Measurements from ENCODE around the gene DMPK. TPM values are rescaled to one million over a fixed set of nuclear protein-coding genes. Genes with fewer than 3 reads are reported as not detected.
A peak's percentile ranks its signal among the peaks of the same experiment; 100 is the strongest.

Gene DMPK
- total RNA-seq, 4 donors from 2014 or later = 19.1 to 237 (median 69.2) TPM

DNA sequence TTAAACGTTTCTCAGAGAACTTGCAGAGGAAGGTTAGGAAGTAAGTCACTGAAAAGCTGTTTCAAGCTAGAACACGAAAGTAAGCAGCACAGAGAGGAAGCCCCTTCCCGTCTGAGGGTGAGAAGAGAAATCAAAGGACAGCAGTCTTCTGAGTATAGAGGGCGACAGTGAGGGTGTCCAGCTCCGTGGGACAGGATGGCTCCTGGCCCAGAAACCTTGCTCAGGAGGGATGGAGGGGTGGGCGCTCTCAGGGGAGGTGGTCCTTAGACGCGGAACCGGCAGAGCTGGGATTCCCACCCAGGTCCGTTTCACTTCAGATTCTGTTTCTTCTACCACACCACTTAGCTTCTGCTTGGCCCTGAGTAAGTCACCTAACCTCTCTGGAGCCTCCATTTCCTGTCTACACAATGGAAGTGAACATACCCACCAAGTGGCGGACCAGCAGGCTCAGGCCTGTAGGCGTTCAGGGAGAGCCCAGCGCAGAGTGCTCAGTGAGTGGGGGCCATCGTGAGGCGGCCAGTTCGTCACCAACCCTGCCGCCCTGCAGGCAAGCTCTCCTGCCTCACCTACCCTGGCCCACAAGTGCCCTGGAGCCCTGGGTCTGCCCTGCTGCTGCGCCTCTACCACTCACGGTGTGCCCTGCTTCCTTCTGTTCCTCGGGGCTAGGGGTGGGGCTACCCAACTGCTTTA, 38.3 kb upstream of the DMPK start:
- WGBS, 2 donors (ENCODE audit: low coverage in 1 of 2) = 77 to 83% methylated on average over 11 to 19 of the region's 20 CpGs
- peaks cover 0 to 6% (median under 1%) of the 10 kb centered on the region in 4 donors for H3K36me3 ChIP-seq
- H3K4me1 ChIP-seq = peaks cover 0 to 13% (median under 1%) of the 10 kb centered on the region in 4 donors
- no peak overlapping the region for H3K4me3 ChIP-seq
- no peaks in the 10 kb centered on the region for H3K9me3 ChIP-seq
- H3K27me3 ChIP-seq = no peaks in the 10 kb centered on the region
- TF ChIP-seq, protein P1, sequence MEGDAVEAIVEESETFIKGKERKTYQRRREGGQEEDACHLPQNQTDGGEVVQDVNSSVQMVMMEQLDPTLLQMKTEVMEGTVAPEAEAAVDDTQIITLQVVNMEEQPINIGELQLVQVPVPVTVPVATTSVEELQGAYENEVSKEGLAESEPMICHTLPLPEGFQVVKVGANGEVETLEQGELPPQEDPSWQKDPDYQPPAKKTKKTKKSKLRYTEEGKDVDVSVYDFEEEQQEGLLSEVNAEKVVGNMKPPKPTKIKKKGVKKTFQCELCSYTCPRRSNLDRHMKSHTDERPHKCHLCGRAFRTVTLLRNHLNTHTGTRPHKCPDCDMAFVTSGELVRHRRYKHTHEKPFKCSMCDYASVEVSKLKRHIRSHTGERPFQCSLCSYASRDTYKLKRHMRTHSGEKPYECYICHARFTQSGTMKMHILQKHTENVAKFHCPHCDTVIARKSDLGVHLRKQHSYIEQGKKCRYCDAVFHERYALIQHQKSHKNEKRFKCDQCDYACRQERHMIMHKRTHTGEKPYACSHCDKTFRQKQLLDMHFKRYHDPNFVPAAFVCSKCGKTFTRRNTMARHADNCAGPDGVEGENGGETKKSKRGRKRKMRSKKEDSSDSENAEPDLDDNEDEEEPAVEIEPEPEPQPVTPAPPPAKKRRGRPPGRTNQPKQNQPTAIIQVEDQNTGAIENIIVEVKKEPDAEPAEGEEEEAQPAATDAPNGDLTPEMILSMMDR (IDR thresholded peaks at IDR 0.05) = no peak
- no peak for TF ChIP-seq POLR2AphosphoS5 (IDR thresholded peaks at IDR 0.05)
- no peak for TF ChIP-seq EP300 (IDR thresholded peaks at IDR 0.05; ENCODE audit: low read depth)
- no peak for TF ChIP-seq POLR2A (IDR thresholded peaks at IDR 0.05)
- DNase-seq = no peak
- H3K27ac ChIP-seq = no peak overlapping the region
- intact Hi-C loops (cut with DNase I; ENCODE audit: low total_unique reads) = no loop called here
- in situ Hi-C loops (cut with MboI; ENCODE audit: low pct_ligation_motif_present in 1 of 4, low pct_unique_long_range_greater_than_20kb in 1 of 4, low sequenced_read_pairs in 3 of 4) = no loop called here

DNA sequence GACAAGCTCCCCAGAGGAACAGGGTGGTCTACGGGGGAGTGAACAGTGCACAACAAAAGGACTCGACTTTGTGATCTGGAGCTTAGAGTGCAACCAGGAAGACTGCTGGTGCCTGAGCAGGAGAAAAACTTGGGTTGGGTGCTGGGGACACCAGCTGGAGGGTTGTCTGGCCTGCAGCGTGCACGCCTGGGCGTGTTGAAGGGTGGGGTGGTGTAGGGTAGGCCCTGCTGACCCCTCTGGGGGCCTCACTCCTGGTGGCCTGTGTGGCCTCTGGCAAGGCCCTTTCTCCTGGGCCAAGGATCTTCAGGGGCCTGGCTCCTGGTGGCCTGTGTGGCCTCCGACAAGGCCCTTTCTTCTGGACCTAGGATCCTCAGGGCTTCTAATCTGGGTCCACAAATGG, 37.5 kb upstream of the DMPK start:
- no peak for DNase-seq
- no peaks in the 10 kb centered on the region for H3K27me3 ChIP-seq
- H3K9me3 ChIP-seq = no peaks in the 10 kb centered on the region
- peaks cover 0 to 20% (median 4%) of the 10 kb centered on the region in 4 donors for H3K4me1 ChIP-seq
- TF ChIP-seq POLR2AphosphoS5 (IDR thresholded peaks at IDR 0.05) (no peak), POLR2A (IDR thresholded peaks at IDR 0.05) (no peak), EP300 (IDR thresholded peaks at IDR 0.05; ENCODE audit: low read depth) (no peak)
- TF ChIP-seq, protein P1 (IDR thresholded peaks at IDR 0.05) = no peak
- intact Hi-C loops (cut with DNase I; ENCODE audit: low total_unique reads) (no loop called here), in situ Hi-C loops (cut with MboI; ENCODE audit: low pct_ligation_motif_present in 1 of 4, low pct_unique_long_range_greater_than_20kb in 1 of 4, low sequenced_read_pairs in 3 of 4) (no loop called here)
- no peak overlapping the region for H3K27ac ChIP-seq
- H3K4me3 ChIP-seq = no peak overlapping the region
- H3K36me3 ChIP-seq = peaks cover 0 to 6% (median 0%) of the 10 kb centered on the region in 4 donors
- 82 to 100% methylated on average over 1 to 6 of the region's 6 CpGs for WGBS, 2 donors (ENCODE audit: low coverage in 1 of 2)

DNA sequence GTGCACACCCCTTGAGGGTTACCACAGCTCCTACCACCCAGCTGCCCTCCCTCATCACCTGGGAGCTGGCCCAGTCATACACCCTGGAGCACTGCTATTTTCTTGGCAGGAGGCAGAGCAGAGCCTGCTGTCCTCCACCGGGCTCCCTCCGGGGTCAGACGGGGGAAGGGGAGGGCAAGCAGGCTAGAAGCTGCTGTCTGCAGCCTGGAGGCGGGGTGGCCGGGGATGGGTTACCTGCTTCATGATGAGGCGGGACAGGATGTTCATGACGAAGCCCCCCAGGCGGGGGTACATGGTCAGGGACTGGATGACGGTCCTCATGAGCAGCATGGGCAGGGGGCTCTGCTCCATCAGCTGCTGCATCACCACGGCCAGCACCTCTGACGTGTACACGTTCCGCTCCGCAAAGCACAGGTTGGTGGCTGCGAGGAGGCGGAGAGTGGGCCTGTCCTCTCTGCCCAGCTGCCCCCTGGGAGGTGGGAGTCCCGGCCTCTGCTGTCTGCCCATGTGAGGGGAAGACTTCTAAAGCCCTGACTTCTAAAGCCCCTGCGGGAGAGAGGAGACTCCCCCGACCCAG, 35.5 kb upstream of the DMPK start:
- in situ Hi-C loops (cut with MboI; ENCODE audit: low pct_ligation_motif_present in 1 of 4, low pct_unique_long_range_greater_than_20kb in 1 of 4, low sequenced_read_pairs in 3 of 4) = no loop called here
- no peak for TF ChIP-seq POLR2A (IDR thresholded peaks at IDR 0.05)
- TF ChIP-seq EP300 (IDR thresholded peaks at IDR 0.05; ENCODE audit: low read depth) = no peak
- TF ChIP-seq, protein P1 (IDR thresholded peaks at IDR 0.05) = no peak
- no peak for TF ChIP-seq POLR2AphosphoS5 (IDR thresholded peaks at IDR 0.05)
- DNase-seq = no peak
- H3K9me3 ChIP-seq = no peaks in the 10 kb centered on the region
- no peak overlapping the region for H3K27ac ChIP-seq
- no peak overlapping the region for H3K4me3 ChIP-seq
- no peaks in the 10 kb centered on the region for H3K27me3 ChIP-seq
- 82% methylated on average over 17 of the region's 19 CpGs; no CpG with 5 or more reads in 1 of the 2 donors for WGBS, 2 donors (ENCODE audit: low coverage in 1 of 2)
- H3K36me3 ChIP-seq = peaks cover 0 to 6% (median 0%) of the 10 kb centered on the region in 4 donors
- peaks cover 0 to 16% (median 4%) of the 10 kb centered on the region in 4 donors for H3K4me1 ChIP-seq
- intact Hi-C loops (cut with DNase I; ENCODE audit: low total_unique reads) = no loop called here

DNA sequence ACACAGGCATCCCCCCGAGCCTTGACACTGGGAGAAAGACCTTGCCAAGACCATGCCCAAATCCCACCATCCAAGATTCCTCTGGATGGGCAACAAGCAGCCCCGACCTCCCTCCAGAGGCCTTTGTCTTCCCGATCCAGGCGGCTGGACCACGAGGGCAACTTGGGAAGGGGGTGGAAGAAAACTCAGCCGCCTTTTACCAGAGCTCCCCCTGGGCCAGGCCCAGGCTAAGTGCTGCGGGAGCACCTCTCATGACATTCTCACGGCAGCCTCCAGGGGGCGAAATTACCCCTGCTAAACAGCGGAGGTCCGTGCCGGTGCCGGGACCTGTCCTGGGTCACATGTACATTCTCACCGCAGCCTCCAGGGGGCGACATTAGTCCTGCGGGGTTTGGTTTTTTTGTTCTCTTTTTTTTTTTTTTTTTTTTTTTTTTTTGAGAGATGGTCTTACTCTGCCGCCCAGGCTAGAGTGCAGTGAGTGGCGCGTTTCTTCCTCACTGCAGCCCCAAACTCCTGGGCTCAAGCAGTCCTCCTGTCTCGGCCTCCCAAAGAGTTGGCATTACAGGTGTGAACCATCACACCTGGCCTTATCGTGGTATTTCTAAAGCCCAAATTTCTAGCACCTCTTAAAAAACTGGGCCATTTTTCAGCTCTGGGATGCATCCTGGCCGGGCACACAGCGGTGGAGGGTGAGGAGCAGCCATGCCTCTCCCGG, 34.9 kb upstream of the DMPK start:
- Histone ChIP-seq H3K9me3 (no peaks in the 10 kb centered on the region), H3K27me3 (no peaks in the 10 kb centered on the region), H3K4me3 (no peak overlapping the region), H3K27ac (no peak overlapping the region), H3K36me3 (peaks cover 0 to 6% (median 0%) of the 10 kb centered on the region in 4 donors), H3K4me1 (peaks cover 0 to 16% (median 4%) of the 10 kb centered on the region in 4 donors)
- TF ChIP-seq POLR2AphosphoS5 (IDR thresholded peaks at IDR 0.05) (peak in 1 of 3 donors; percentile 12), EP300 (IDR thresholded peaks at IDR 0.05; ENCODE audit: low read depth) (no peak), POLR2A (IDR thresholded peaks at IDR 0.05) (no peak)
- TF ChIP-seq, protein P1 (IDR thresholded peaks at IDR 0.05) = peak; percentile 94 to 98 (median 98)
- intact Hi-C loops (cut with DNase I; ENCODE audit: low total_unique reads) = no loop called here
- DNase-seq = peak; percentile 96
- WGBS, 2 donors (ENCODE audit: low coverage in 1 of 2) = 5 to 14% methylated on average over 4 to 24 of the region's 24 CpGs
- in situ Hi-C loops (cut with MboI; ENCODE audit: low pct_ligation_motif_present in 1 of 4, low pct_unique_long_range_greater_than_20kb in 1 of 4, low sequenced_read_pairs in 3 of 4) = no loop called here

Measured in transverse colon (tissue), 4 donors.